Fibroblast of the aortic adventitia (primary cell): Measurements from ENCODE around the gene CGB2. TPM values are rescaled to one million over a fixed set of nuclear protein-coding genes. Genes with fewer than 3 reads are reported as not detected.

Source experiments
- DNase-seq: peaks from one replicate; pipeline ENCODE4 v3.0.0-alpha.2; 2010; ENCODE audit warnings: low read depth
- H3K4me3 ChIP-seq: 2 replicates; pipeline ENCODE4 v1.5.1; 2011; ENCODE audit warnings: low read depth, mild to moderate bottlenecking, control low read depth, low read length, moderate library complexity
- total RNA-seq: library from RNA; depleted of rRNA; stranded (reverse); fragments of >200 nt; gene quantifications from 2 replicates; pipeline ENCODE4 v1.2.3, GENCODE V29; 2012; ENCODE audit warnings: low replicate concordance
- TF ChIP-seq, protein P1 (sequence below): IDR thresholded peaks from 2 replicates; pipeline ENCODE4 v1.5.1; 2011; ENCODE audit warnings: mild to moderate bottlenecking, low read length, control low read depth, inconsistent platforms; ENCODE audit not compliant: insufficient read depth

CGB2 gene
- total RNA-seq, 1 donor = not detected

DNA sequence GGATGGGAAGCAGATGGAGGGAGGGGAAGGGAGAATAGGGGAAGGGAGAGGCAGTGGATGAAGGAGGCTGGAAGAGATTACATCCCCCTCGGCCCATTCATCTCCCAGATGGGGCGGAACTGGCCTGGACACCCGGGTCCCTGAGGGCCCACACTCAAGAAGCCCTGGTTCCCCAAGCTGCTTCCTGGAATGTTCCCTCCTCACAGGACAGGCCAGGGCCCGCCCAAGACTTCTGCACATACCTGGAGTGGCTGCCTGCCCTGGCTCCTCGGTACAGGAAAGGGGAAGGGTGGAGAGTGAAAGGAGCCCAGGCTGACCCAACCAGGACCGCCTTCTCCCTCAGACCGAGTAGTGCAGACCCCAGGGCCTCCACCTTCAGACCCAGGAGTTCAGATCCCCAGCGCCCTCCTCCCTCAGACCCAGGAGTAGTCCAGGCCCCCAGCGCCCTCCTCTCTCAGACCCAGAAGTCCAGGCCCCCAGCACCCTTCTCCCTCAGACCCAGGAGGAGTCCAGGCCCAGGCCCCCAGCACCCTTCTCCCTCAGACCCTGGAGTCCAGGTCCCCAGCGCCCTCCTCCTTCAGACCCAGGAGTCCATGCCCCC, 32.4 kb downstream of the CGB2 start:
- TF ChIP-seq, protein P1, sequence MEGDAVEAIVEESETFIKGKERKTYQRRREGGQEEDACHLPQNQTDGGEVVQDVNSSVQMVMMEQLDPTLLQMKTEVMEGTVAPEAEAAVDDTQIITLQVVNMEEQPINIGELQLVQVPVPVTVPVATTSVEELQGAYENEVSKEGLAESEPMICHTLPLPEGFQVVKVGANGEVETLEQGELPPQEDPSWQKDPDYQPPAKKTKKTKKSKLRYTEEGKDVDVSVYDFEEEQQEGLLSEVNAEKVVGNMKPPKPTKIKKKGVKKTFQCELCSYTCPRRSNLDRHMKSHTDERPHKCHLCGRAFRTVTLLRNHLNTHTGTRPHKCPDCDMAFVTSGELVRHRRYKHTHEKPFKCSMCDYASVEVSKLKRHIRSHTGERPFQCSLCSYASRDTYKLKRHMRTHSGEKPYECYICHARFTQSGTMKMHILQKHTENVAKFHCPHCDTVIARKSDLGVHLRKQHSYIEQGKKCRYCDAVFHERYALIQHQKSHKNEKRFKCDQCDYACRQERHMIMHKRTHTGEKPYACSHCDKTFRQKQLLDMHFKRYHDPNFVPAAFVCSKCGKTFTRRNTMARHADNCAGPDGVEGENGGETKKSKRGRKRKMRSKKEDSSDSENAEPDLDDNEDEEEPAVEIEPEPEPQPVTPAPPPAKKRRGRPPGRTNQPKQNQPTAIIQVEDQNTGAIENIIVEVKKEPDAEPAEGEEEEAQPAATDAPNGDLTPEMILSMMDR = no peak
- DNase-seq = no peak
- H3K4me3 ChIP-seq = no peak overlapping the region

DNA sequence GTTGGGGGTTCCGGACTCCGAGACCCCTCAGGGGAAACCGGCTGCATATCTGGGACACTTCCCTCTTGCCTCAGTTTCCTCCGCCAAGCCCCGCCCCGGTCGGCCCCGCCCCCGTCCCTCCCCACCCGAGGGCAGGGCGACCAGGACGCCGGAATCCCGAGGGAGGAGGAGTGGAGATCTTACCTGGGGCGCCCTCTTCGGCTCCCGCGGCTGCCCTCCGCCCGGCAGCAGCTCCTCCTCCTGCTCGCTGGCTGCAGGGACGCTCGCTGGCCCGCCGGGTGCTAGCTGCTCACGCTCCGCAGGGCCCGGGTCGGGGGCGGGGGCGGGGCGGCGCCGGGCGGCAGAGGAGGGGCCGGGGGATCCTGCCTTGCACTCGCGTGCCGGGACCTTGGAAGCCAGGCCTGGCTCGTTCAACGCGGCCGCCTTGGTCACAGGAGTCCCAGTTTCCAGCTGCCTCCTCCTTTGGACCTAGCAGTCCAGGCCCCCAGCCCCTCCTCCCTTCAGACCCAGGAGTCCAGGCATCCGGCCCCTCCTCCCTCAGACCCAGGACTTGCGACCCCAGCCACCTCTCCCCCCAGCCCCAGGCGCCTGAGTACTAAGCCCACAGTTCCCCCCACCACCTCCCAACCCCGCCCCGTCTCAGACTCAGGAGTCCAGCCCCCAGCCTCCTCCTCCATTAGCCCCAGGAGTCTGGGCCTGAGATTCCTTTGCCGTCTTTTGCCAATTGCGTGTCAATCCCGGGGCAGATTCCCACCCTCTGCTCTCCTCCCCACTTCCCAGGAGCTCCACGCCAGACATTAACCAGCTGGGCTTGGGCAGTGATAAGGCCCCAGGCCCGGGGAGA, 33.3 kb downstream of the CGB2 start, which contains the start of gene NTF4:
Gene NTF4 (minus strand): TSS at position 51 of the 844 bp plus-strand sequence. CDS start 2,821 bp downstream, outside the sequence.
- peak within 1 kb of the TSS; percentile 48 for H3K4me3 ChIP-seq
- DNase-seq = no peak
- TF ChIP-seq, protein P1 = no peak

DNA sequence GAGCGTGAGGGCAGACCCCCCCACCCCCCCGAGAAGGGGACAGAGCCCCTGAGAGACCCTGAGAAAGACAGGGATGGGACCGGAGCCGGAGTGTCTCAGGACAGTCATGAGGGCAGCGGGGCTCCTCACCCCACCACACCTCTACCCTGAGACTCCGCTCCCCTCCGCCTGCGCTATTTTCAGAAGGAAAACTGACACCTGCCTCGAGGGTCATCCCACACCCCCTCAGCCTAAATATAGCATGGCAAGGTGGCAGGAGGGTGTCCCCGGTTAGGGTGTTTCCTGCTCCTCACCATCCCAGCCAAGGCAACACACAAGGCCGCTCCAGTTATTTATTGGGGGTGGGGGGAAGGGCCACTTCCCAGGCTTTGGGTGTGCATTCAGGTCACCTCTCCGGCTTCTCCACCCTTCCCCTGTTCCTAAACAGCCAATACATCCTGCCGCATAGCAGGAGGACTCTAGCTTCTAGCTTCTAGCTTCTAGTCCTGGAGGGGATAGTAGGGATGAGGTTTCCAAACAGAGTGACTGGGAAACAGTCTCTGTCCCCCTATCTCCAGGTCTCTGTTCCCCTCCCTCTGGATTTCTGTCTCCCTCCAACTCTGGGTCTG, 34.3 kb downstream of the CGB2 start:
- no peak overlapping the region for H3K4me3 ChIP-seq
- TF ChIP-seq, protein P1 = no peak
- no peak for DNase-seq

DNA sequence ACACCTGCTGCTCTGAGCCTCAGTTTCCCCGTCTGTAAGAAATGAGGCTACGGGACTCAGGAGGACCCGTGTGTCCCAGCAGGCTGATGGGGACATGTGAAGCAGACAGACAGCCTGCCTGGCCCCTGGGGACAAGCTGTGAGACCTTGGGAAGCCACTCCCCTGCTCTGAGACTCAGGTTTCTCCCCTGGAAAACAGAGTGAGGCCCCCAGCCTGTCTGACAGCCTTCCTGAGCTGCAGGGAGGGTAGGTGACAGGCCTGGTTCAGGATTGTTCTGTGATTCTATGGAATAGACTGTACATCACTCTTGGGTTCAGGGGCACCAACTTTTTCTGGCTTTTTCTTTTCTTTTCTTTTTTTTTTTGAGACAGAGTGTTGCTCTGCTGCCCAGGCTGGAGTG, 35.9 kb downstream of the CGB2 start:
- no peak overlapping the region for H3K4me3 ChIP-seq
- DNase-seq = no peak
- TF ChIP-seq, protein P1 = no peak

DNA sequence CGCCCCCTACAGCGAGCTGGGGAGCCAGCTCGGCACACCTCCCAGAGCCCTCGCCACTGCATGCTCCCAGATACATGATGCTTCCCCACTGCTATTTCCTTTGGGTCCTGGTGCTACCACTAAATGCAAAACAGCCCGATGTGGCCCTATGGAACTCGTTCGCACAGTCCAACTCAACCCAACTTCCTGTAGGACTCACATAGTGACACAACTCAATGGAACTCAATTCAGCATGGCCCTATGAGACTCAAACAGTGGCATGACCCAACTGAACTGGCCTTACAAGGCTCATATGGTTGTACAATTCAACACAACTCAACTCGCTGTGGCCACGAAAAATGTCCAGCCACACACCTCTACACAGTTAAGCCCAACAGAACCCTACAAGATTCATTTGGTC, 37.3 kb downstream of the CGB2 start:
- TF ChIP-seq, protein P1 = no peak
- no peak for DNase-seq
- H3K4me3 ChIP-seq = no peak overlapping the region

DNA sequence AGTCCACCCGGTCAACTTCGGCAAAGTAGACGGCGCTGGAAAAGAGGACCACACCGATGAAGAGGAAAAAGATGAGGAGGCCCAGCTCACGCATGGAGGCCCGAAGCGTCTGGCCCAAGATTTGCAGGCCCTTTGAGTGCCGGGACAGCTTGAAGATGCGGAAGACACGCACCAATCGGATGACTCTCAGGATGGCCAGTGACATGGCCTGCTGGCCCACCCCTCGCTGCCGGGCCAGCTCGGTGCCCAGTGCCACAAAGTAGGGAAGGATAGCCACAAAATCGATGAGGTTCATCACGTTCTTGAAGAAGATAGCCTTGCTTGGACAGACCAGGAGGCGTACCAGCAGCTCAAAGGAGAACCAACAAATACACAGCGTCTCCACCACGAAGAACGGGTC, 38.7 kb downstream of the CGB2 start:
- DNase-seq = no peak
- TF ChIP-seq, protein P1 = no peak

More for the DNA sequence above, 38.7 kb downstream of the CGB2 start:
- H3K4me3 ChIP-seq = no peak overlapping the region
